HG02759 (cell line): ENCODE results near the gene ARHGAP26.
A peak's percentile ranks its signal among the peaks of the same experiment; 100 is the strongest.

Source experiments
- ATAC-seq: cut with Tn5 transposase; IDR thresholded peaks from one replicate; pipeline ENCODE4 v1.9.1; 2021; ENCODE audit warnings: mild to moderate bottlenecking, moderate library complexity; ENCODE audit not compliant: unreplicated experiment

ARHGAP26 gene

DNA sequence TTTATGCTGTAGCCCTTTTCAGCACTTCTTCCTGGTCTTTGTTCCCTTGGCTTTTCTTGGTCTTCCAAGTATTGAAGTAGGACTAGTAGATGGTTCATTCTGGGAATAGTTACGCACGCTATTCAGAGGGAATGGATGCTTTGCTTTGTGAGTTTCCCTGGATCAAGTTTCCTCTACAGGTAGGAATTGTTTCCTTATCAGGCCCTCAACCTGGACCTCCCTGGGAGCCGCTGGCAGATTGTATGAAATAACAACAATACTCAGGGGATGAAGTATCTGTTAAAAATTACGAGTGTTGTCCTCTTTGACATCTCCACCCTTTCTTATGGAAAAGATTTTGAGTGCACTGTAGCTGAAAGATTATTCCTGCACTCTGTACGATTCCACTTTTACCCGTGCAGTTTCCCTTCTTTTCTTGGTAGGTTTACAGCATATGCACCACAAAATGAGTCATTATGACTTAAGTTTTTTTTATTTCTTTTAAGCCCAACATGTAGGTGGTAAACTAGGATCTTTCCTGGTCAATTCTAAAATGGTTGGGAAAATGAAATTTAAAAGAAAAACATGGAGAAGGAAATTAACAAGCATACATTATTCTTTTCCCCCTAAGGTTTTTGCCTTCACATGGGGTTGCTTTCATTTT, 57.9 kb downstream of the ARHGAP26 start:
- no peak for ATAC-seq

DNA sequence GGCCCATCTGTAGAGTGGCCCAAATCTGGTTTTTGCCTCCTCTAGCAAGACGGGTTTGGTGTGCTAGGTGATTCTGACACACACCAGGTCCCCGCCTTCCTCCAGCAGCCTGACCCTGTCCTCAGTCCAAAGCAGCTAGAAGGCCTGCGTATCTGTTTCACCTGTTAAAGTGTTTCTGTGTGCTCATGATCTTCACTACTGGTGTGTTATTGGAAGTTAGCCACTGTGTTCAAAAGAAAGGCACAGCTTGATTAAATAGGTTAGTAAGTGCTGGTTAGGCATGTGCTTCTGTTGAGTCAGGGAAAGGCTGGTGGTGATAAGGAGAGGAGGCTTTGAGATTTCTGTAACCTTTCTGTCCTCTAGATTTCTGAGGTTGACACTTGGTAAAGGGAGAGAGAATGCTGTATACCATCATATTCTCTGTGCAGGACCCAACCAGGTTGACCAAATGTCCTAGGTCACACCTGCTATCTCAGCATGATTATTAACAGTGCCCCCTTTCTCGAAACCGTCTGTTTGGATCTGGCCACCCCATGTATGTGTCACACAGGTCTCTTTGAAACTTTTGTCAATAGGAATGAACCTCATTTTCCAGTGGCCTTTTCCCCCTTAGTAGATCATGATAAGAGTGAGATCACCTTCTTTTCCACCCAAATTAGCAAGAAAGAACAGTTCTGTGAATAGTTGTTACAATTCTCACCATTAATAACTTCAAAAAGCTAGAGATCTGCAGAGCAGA, 58.8 kb downstream of the ARHGAP26 start:
- no peak for ATAC-seq

DNA sequence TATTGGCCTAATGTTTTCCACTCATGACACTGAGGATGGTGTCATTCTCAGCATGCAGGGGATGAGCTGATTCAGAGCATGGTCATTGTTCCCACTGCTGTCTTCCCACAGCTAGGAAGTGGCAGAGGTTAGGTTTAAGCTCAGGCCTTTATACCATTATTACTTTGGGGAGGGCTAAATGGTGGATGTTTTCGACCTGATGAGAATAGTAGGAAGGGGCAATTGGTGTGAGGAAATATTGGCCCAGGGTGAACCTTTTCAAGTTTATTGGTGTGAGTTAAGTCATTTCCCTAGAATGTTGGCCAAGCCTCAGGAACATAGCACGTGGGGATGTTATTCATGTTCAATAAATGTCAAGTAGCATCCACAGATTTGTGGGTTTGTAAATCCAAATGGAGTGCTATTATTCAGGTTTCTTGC, 59.6 kb downstream of the ARHGAP26 start:
- ATAC-seq = no peak

DNA sequence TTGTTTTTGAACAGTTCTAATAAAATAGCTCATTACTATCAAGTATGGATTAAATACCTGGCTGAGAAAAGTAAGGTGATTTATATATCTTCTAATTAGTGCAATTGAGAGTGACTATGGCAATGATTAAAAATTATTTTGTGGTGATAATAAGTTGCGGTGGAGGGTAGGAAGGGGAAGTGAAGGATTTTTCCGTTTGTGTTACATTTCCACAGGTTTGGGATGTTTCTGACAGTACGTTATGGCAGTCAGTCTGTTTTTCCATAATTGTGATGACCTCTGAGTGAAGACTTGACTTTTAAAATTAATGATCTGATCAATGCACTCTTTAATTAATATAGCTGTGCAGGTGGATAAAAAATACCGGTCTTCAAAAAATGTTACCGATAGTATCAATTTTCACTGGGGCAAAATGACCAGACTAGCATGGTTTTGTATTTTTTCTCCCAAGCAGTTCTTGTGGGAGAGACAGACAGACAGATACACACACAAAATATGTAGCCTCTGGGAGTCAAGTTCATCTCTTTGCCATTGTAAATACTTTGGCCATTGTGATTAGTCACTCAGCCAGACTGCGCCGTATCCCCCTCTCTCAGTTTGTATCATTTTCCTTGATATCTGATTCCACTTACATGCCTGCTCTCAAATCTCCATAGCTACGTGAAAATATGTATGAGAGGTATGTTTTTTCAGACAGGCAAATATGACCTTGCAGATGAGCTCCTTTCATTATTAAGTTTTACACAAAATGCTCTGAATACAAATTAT, 60.2 kb downstream of the ARHGAP26 start:
- ATAC-seq = no peak

DNA sequence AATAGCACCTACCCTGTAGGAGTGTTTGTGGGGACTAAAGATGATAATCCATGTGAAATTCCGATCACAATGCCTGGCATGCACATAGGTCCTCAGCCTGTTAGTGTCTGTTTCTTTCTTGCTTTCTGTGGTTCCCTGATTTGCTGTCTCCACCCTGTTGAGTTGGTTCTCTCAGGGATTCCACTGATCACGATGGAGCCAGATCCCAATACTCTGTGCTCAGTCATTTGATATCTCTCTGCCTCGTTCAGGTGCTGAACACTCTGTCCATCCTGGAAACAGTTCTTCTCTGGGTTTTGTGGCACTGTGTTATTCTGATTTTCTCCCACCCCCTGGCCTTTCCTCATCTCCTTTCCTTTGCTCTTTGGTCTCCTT, 60.8 kb downstream of the ARHGAP26 start:
- no peak for ATAC-seq

DNA sequence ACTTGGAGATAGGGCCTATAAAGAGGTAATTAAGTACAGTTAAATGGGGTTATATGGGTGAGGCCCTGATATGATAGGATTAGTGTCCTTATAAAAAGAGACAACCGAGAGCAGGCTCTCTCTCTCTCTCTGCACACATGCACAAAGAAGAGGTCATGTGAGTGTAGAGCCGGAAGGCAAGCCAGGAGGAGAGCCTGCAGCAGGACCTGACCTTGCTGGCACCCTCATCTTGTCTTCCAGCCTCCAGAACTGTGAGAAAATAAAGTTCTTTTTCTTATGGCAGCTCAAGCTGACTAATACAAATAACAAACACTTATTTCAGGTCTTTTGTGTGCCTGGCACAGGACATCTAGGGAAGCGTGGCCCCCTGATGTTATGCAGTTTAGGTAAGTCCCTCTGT, 62.1 kb downstream of the ARHGAP26 start:
- no peak for ATAC-seq

DNA sequence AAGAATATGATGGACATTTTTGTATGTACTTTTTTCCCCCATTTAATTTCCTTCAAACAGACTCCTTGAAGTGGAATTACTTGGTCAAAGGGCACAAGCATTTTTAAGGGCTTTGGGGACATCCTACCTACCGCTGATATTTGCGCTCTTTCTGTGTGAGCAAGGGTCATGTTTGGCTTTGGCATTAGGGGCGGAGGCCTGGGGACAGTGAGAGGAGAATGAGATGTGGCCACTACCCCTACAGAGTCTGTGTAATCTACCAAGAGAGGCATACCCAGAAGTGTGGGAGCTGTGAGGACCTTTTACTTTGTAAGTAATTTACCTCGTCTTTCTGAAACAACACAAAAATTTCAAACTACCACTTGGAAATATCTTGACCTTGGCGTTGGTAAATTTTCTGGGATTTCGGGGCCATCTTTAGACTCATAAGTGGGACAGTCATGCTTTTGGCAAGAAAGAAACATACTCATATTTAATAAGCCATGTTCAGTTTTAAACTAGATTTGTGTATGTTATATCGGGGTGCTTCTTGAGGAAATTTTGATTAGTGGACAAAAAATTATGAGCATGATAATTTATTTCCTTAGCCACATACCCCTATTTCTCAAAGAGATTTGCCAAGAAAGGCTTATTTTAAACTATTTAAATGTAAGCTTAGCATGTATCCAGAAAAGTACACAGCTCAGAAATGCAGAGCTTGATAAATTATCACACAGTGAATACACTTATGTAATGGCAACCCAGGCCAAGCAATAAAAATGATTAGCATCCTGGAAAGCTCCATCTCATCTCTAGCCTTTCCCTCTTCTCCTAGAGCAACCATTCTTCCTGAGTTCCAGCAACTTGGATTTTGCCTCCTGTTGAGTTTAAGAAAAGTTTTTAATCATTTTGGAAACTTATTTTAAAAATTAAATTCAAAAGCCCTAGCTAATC, 63.6 kb downstream of the ARHGAP26 start:
- ATAC-seq = no peak

DNA sequence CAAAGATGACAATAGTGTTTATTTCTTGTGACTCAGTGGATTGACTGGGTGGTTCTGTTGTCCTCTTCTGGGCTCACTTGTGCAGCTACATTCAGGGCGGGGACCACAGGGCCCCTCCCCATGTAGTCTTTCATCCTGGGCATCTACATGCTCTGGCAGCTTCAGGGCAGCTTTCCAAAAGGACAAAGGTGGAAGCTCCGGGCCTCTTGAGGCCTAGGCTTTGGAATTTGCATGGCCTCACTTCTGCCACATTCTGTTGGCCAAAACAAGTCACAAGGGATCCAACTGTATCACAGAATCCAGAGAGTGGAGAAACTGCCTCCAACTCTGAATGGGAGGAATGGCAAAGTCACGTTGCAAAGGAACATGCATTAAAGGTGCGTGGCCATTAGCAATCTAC, 64.3 kb downstream of the ARHGAP26 start:
- no peak for ATAC-seq

DNA sequence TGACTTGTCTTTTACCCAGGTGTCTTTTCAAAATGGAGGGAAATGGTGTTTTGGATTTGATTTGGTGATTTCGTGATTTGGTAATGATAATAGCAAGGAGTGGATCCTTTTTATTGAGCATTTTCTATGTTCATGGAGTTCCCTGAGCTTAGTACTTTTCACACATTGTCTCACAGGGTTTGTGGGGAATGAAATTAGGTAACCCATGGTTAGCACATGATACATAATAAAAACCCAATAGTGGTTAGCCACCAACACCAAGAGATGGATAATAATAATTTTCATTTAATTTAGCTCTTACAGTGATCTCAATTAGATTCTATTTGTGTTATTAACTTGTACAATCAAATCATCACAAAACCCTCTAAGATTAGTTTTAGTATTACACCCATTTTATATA, 65.4 kb downstream of the ARHGAP26 start:
- ATAC-seq = no peak

DNA sequence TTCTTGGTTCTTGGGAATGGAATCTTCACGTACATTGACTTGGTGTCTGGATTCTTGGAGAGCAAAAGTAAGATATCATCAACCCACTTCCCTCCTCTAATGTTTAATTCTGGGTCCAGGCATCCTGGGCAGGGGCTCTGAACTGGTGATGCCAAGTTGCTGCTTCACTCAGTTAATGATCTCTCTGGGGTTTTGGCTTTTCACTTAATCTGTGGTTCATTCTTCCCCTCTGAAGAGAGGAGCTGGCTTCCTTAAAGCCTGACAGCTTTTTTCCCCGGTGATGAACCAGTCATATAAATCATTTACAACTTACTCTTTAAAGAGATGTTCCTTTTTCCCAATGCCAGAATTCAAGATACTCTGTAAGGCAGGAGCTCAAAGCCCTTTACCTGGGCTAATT, 65.9 kb downstream of the ARHGAP26 start:
- ATAC-seq = no peak

DNA sequence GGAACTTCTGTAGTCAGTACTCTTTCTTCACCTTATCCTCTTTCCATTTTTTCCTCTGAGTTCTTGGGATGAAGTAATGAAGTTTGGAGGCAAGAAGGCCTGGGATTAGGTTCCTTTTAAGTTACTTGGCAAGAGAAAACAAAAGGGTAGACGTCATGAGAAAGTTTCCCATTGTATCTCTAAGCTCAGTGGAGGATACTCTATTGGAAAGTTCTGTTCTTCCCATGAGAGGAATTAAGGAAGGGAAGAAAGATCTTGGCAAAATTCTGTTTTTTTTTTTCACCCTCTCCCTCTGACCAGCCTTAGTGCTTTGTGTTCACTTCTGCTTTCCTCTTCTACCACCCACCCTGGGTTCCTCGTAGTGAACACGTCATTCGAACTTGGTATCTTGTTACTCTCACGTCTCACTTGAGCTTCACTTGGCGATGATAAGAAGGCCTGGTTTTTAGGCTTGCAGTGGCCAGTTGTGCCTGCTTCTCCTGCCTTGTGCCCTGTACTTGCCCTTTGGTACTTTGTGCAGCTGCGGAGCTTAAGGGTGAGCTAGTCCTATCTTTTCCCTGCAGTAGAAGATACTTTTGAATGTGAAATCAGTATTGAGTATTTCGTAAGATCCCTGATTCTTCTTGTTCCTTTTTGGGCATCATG, 67.0 kb downstream of the ARHGAP26 start:
- no peak for ATAC-seq

DNA sequence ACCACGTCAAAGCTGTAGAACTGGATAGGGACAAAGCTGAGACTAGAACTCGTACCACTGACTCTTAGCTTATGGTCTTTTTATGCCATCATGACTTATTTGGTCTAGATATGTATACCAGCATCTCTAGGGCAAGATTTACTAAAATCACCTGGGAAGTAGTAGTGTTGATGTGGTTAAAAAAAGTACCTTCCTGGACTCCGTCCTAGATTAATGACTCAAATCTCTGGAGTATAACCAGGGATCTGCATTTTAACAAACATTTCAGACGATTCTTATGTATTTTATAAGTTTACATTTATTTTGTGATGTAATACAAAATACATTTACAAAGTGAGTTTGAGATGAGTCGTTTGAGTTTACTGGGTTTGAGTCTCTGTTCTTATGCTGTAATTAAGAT, 68.7 kb downstream of the ARHGAP26 start:
- no peak for ATAC-seq

DNA sequence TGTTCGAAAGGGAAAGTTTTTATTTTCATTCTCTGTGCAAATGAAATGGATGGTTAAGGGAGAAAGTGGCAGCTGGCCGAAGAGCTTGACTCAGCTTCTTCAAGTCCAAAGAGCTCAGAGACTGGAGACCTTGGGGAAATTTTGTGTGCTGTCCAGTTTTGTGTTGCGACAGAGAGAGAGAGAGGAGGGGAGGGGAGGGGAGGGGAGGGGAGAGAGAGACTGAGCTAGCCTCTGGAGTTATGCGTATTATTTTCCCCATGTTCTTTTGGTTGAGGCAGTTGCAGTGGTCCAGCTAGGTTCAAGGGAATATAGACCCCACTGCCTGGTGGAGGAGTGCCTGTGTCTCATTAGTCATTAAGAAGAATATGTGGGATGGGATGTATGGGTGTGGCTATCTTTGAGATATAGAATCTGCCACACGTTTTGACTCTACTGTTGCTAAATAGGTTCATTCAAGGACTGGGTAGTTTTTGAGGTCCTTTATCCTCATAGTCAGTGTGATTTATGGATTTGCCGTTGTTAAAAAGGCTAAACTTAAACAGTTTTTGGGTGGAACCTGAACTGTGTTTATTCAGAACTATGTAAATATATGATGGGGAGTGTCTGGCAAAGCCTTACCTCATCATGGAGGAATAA, 69.7 kb downstream of the ARHGAP26 start:
- ATAC-seq = no peak

DNA sequence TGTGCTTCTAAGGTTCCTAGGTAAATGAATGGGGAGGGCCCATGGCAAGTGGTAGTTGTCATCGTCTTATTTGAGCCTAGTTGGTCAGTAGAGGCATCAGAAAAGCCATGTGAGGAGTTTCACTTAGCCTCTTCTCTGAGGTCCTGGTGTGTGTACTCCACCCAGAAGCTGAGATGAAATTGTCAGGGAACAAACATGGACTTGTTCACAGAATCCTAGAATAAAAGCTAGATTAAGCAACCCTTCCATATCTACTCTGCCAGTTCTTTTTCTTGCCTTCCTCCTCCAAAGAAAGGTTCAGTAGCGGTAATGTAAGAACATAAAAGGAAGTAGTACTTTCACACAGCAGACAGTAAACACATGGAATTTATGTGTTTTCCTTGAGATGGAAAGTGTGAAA, 70.4 kb downstream of the ARHGAP26 start:
- ATAC-seq = no peak

DNA sequence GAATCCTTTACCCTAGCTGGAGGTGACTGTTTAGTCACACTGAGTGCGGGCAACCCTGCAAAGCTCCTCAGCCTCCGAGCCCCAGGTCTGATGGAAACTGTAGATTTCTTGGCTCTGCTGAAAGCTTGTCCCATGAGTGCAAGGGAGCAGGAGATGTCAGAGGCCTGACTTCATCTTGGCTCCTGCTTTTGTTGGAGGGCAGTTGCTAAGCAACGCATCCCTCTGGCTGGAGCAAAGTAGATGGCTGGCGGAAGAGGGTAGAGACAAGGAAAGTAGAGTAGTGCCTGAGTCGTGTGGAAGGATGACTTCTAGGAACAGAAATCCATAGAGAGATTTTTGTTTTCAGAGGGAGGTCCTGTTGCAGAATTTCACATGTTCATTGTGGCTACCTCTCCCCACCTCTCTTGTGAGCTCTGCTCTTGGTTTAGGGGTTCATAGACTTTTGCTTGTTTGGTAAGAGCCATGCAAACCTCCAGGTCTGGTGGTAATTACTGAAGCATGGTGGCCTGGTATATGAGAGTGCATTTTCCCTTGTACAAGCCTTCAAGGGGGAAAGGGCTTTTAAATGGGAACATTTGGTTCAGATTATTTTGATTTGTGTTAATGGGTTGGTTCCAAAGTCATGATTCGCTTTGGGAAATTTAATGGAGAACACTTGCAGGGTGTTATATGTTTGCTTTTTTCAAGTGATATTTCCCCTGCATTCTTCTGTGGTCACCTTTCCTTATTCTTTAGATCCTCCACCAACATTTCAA, 71.5 kb downstream of the ARHGAP26 start:
- ATAC-seq = no peak

DNA sequence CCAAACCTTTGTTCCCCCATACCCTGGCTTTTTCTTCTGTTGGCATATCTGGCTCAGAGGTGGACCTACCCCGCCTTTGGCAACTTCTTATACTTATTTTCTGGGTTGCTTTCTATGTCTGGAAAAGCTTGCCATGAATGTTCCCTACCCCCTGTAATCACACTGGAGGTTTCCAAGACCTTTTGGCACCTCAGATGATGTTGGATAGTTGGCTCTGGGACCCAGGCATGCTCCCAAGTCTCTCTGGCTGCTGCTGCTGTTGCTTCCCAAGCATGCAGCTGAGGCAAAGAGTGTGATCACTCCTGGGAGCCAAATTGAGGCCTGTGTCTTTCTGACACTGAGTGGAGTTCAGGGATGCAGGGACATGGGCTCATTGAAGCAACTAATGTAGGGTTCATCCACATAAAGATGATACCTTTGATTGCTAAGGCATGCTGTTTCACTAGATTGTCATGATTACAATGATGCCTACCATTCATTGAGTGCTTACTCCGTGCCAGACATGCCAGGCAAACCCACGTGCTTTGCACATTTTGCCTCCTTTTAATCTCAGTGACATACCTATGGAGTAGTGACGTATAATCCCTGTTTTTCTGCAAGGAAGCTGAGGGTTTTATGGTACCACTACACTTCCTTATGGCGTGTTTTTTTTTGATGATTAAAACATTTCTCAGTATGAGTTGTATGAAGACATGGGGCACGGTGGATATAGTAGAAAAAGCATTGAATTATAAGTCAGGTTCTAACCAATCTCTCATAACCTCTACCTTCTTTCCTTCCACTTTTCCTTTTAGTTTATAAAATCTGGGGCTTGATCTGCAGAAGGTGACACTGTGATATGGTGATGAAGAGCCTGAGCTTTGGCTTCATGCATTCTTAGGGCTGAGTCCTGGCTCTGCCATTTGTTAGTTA, 73.1 kb downstream of the ARHGAP26 start:
- ATAC-seq = no peak

DNA sequence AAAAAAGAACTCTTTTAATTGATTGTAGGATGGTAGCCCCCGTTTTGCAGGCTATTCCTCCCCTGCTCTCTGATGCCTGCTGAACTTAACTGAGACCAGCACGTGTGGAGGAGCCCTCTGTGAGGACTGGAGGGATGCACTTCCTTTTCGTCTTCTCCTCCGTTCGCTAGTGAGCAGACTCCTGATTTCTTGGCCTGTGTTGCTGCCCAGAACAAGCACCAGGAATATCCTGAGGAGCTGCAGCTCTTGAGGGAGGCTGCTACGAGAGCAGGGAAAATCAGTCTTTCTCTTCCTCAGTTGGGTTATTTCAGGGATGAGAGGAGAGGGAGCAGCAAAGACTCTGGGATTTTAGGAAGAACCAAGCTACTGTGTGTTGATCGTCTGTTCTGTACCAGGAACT, 74.7 kb downstream of the ARHGAP26 start:
- ATAC-seq = no peak

DNA sequence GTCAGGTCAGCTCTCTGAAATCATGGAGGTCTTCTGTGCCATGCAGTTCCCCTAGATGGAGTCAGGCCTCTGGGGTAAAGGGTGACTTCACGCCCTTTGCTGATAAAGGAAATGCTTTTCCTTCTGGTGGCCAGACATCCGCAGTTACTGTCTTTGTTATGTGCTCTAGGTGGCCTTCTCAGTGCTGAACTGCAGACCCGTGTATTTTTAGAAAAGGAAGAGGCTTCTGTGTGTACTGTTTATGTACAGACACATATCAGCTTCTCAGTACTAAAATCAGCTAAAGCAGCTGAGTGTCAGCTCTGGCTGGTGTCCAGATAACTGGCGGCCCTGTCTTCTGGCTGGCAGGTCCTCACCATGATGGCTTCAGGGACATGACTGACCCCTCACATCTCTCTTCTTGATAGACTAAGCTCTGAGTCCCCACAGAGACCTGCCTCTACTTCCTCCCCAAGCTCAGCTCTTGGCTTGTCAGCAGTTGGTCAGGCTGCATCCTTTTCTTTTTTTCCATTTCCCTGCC, 75.3 kb downstream of the ARHGAP26 start:
- ATAC-seq = peak; percentile 49
